Mammary epithelial cell (primary cell): ENCODE results near the gene HDDC3.

Experiments used
- CTCF ChIP-seq, 2 donors: IDR thresholded peaks in 1 of 2; conservative IDR thresholded peaks in 1 of 2; 2 replicates each; pipeline ENCODE4 v1.5.1; 2011 to 2012; ENCODE audit warnings: inconsistent platforms in 2 of 2, low read length in 2 of 2, mild to moderate bottlenecking in 2 of 2, control low read depth in 1 of 2, low read depth in 1 of 2; ENCODE audit not compliant: insufficient read depth in 1 of 2; ENCODE audit errors: extremely low read depth in 1 of 2
- EZH2 ChIP-seq: IDR thresholded peaks from 2 replicates; pipeline ENCODE4 v1.6.1; 2012; ENCODE audit warnings: low read length, inconsistent platforms, borderline replicate concordance

DNA sequence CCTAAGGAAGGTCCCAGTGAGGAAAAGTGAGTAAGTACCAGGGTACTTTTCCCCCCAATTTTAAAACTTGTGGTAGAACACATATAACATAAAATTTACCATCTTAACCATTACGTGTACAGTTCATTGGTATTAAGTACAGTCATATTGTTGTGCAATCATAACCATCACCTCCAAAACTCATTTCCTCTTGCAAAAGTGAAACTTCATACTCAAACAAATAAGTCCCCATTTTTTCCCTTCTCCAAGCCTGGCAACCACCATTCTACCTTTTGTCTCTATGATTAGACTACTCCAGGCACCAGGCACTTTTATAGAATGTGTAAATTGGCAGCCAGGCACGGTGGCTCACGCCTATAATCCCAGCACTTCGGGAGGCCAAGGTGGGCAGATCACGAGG, 49.8 kb upstream of the HDDC3 start:
- TF ChIP-seq CTCF (conservative IDR thresholded peaks at IDR 0.05 in 1 of 2, IDR thresholded peaks at IDR 0.05 in 1 of 2; ENCODE audit: extremely low read depth in 1 of 2, insufficient read depth in 1 of 2, low read depth in 1 of 2, low read length in 2 of 2) (no peak), EZH2 (no peak)
